H9 (cell line): ENCODE measurements around the gene TREML4. TPM values are rescaled to one million over a fixed set of nuclear protein-coding genes. Genes with fewer than 3 reads are reported as not detected.

Source experiments
- DNase-seq: peaks from one replicate; pipeline ENCODE4 v3.0.0-alpha.2; 2017
- H2AFZ ChIP-seq: one replicate; pipeline ENCODE4 v1.6.1; 2013; ENCODE audit warnings: mild to moderate bottlenecking, low read length, control low read depth, moderate library complexity
- H2AK5ac ChIP-seq: 2 replicates; pipeline ENCODE4 v1.6.1; 2013; ENCODE audit warnings: low read length, control low read depth, mixed read lengths; ENCODE audit not compliant: insufficient read length
- H2BK120ac ChIP-seq: one replicate; pipeline ENCODE4 v1.6.1; 2013; ENCODE audit warnings: low read depth, mild to moderate bottlenecking, low read length, control low read depth, inconsistent platforms; ENCODE audit not compliant: poor library complexity, severe bottlenecking
- H2BK12ac ChIP-seq: 2 replicates; pipeline ENCODE4 v1.6.1; 2013; ENCODE audit warnings: low read length, control low read depth, mixed read lengths, low read depth; ENCODE audit not compliant: insufficient read length
- H2BK15ac ChIP-seq: 2 replicates; pipeline ENCODE4 v1.6.1; 2013; ENCODE audit warnings: low read depth, low read length, control low read depth
- H2BK20ac ChIP-seq: one replicate; pipeline ENCODE4 v1.6.1; 2013; ENCODE audit warnings: low read depth, mild to moderate bottlenecking, low read length, control low read depth, inconsistent platforms; ENCODE audit not compliant: poor library complexity, severe bottlenecking
- H2BK5ac ChIP-seq: 2 replicates; pipeline ENCODE4 v1.6.1; 2013; ENCODE audit warnings: low read length, control low read depth, mixed read lengths; ENCODE audit not compliant: insufficient read length
- H3K14ac ChIP-seq: 2 replicates; pipeline ENCODE4 v1.6.1; 2013; ENCODE audit warnings: low read length, control low read depth; ENCODE audit not compliant: insufficient read depth
- H3K18ac ChIP-seq: 2 replicates; pipeline ENCODE4 v1.6.1; 2013; ENCODE audit warnings: low read depth, mild to moderate bottlenecking, mixed read lengths, low read length, control low read depth; ENCODE audit not compliant: insufficient read length
- H3K23ac ChIP-seq: 2 replicates; pipeline ENCODE4 v1.6.1; 2013; ENCODE audit warnings: low read length, control low read depth, mixed read lengths, low read depth; ENCODE audit not compliant: insufficient read length
- H3K23me2 ChIP-seq: 2 replicates; pipeline ENCODE4 v1.6.1; 2013; ENCODE audit warnings: low read depth, mild to moderate bottlenecking, mixed read lengths, low read length, control low read depth; ENCODE audit not compliant: insufficient read length, poor library complexity, severe bottlenecking
- H3K27ac ChIP-seq: 2 replicates; pipeline ENCODE4 v1.5.1; 2013; ENCODE audit warnings: low read length, control low read depth, mixed read lengths, low read depth; ENCODE audit not compliant: insufficient read length
- H3K27me3 ChIP-seq: 2 replicates; pipeline ENCODE4 v1.6.1; 2013; ENCODE audit warnings: low read length, control low read depth, inconsistent platforms; ENCODE audit not compliant: insufficient read depth
- H3K4ac ChIP-seq: 2 replicates; pipeline ENCODE4 v1.6.1; 2013; ENCODE audit warnings: low read depth, mild to moderate bottlenecking, control low read depth, inconsistent platforms, low read length, moderate library complexity
- H3K4me1 ChIP-seq: 2 replicates; pipeline ENCODE4 v1.6.1; 2013; ENCODE audit warnings: low read length, control low read depth, inconsistent platforms; ENCODE audit not compliant: insufficient read depth
- H3K4me2 ChIP-seq: 2 replicates; pipeline ENCODE4 v1.6.1; 2013; ENCODE audit warnings: low read length, control low read depth, mixed read lengths; ENCODE audit not compliant: insufficient read length, insufficient read depth
- H3K56ac ChIP-seq: 2 replicates; pipeline ENCODE4 v1.6.1; 2013; ENCODE audit warnings: low read depth, mild to moderate bottlenecking, mixed read lengths, low read length, control low read depth; ENCODE audit not compliant: insufficient read length
- H3K79me1 ChIP-seq: 2 replicates; pipeline ENCODE4 v1.6.1; 2013; ENCODE audit warnings: low read depth, mild to moderate bottlenecking, moderate library complexity, low read length, control low read depth, inconsistent platforms; ENCODE audit not compliant: insufficient read depth, poor library complexity, severe bottlenecking
- H3K79me2 ChIP-seq: 2 replicates; pipeline ENCODE4 v1.6.1; 2013; ENCODE audit warnings: low read length, control low read depth, inconsistent platforms; ENCODE audit not compliant: insufficient read depth
- H3K9ac ChIP-seq: 2 replicates; pipeline ENCODE4 v1.6.1; 2013; ENCODE audit warnings: low read length, control low read depth, mixed read lengths; ENCODE audit not compliant: insufficient read length; ENCODE audit errors: extremely low read depth
- H3K9me3 ChIP-seq: one replicate; pipeline ENCODE4 v1.6.1; 2013; ENCODE audit warnings: low read depth, low read length, inconsistent platforms; ENCODE audit not compliant: control insufficient read depth
- H3T11ph ChIP-seq: one replicate; pipeline ENCODE4 v1.6.1; 2013; ENCODE audit warnings: mild to moderate bottlenecking, low read length, control low read depth, inconsistent platforms
- H4K20me1 ChIP-seq: one replicate; pipeline ENCODE4 v1.6.1; 2013; ENCODE audit not compliant: control insufficient read depth, insufficient read length, insufficient read depth
- H4K5ac ChIP-seq: 2 replicates; pipeline ENCODE4 v1.6.1; 2013; ENCODE audit warnings: low read depth, mild to moderate bottlenecking, mixed read lengths, low read length, control low read depth; ENCODE audit not compliant: insufficient read length
- H4K8ac ChIP-seq: replicated peaks from 2 replicates; pipeline ENCODE4 v1.6.1; 2013; ENCODE audit warnings: low read length, control low read depth, mixed read lengths, low read depth; ENCODE audit not compliant: insufficient read length
- H4K91ac ChIP-seq: 2 replicates; pipeline ENCODE4 v1.6.1; 2013; ENCODE audit warnings: low read depth, mild to moderate bottlenecking, moderate library complexity, mixed read lengths, low read length, control low read depth; ENCODE audit not compliant: insufficient read length
- H3K27ac Mint-ChIP-seq, 3 experiments: 2 replicates in 2 of 3; 3 replicates in 1 of 3; pipeline ENCODE4 v1.8.0; 2020 to 2021; ENCODE audit warnings: mixed read lengths in 3 of 3, mild to moderate bottlenecking in 1 of 3, moderate library complexity in 1 of 3
- H3K27me3 Mint-ChIP-seq: 2 replicates; pipeline ENCODE4 v1.8.0; 2021; ENCODE audit warnings: low read depth, mild to moderate bottlenecking, moderate library complexity, mixed read lengths
- H3K36me3 Mint-ChIP-seq, 3 experiments: 2 replicates in 2 of 3; 3 replicates in 1 of 3; pipeline ENCODE4 v1.8.0; 2020 to 2021; ENCODE audit warnings: low read depth in 3 of 3, mixed read lengths in 3 of 3; ENCODE audit not compliant: insufficient read depth in 1 of 3
- H3K4me1 Mint-ChIP-seq, 2 experiments: 2 replicates each; pipeline ENCODE4 v1.8.0; 2020; ENCODE audit warnings: mixed read lengths in 2 of 2
- H3K4me3 Mint-ChIP-seq, 2 experiments: 2 replicates in 1 of 2; 3 replicates in 1 of 2; pipeline ENCODE4 v1.8.0; 2020 to 2021; ENCODE audit warnings: mild to moderate bottlenecking in 2 of 2, mixed read lengths in 2 of 2, moderate library complexity in 1 of 2
- H3K9me3 Mint-ChIP-seq, 2 experiments: 2 replicates in 1 of 2; 3 replicates in 1 of 2; pipeline ENCODE4 v1.8.0; 2020; ENCODE audit warnings: mild to moderate bottlenecking in 2 of 2, mixed read lengths in 2 of 2, moderate library complexity in 1 of 2
- CTCF ChIP-seq: fragments of 200-600 bp; sonication (generic); conservative IDR thresholded peaks from 3 replicates; pipeline ENCODE4 v1.8.0; 2021; ENCODE audit warnings: antibody characterized with exemption, mild to moderate bottlenecking
- WGBS: extraction: QIAGEN DNeasy Blood & Tissue Kit; methylation state at CpG from one replicate; pipeline ENCODE4 v1.1.7; 2013; ENCODE audit warnings: missing lambda C conversion rate, low lambda C conversion rate, mixed read lengths; ENCODE audit not compliant: insufficient read length; ENCODE audit errors: extremely low coverage; 5-methylcytosine and 5-hydroxymethylcytosine counted together
- total RNA-seq: library from RNA; stranded (reverse); gene quantifications from 2 replicates; pipeline ENCODE4 v1.2.1, GENCODE V29; 2021

Gene TREML4
- total RNA-seq, 1 experiment from 2014 or later, result not detected

- WGBS, result no CpG with 5 or more reads among the region's 1 CpG
- Histone ChIP-seq H3K9me3 (no peaks in the 10 kb centered on the region), H3K79me1 (no peaks in the 10 kb centered on the region), H4K20me1 (no peaks in the 10 kb centered on the region), H3K79me2 (no peaks in the 10 kb centered on the region), H3K9ac (no peak overlapping the region), H2AK5ac (no peak overlapping the region), H3K4me2 (no peak overlapping the region), H3K18ac (no peak overlapping the region), H2AFZ (no peak overlapping the region), H3K14ac (no peak overlapping the region), H3K4ac (no peak overlapping the region), H2BK15ac (no peak overlapping the region), H3K27ac (no peak overlapping the region), H4K8ac (no peak overlapping the region), H3T11ph (no peak overlapping the region), H3K23ac (no peak overlapping the region), H4K5ac (no peak overlapping the region), H4K91ac (no peak overlapping the region), H2BK20ac (no peak overlapping the region), H3K27me3 (no peaks in the 10 kb centered on the region), H3K4me1 (no peaks in the 10 kb centered on the region), H2BK120ac (no peak overlapping the region), H2BK12ac (no peak overlapping the region), H3K23me2 (no peaks in the 10 kb centered on the region), H3K56ac (no peak overlapping the region), H2BK5ac (no peak overlapping the region)
- Mint-ChIP-seq H3K36me3 (no peaks in the 10 kb centered on the region), H3K4me1 (peaks cover 5 to 10% of the 10 kb centered on the region in 2 experiments), H3K27ac (no peak overlapping the region), H3K9me3 (no peaks in the 10 kb centered on the region), H3K4me3 (no peak overlapping the region; a peak in 1 of 5 replicates), H3K27me3 (peaks cover 6% of the 10 kb centered on the region)
- no peak for DNase-seq
- no peak for TF ChIP-seq CTCF
These were observed 46.6 kb upstream of the TREML4 start for GRCh38 chr6:41181566-41181965.
